ENCODE measurements around the gene TARBP1. TPM values are rescaled to one million over a fixed set of nuclear protein-coding genes. Genes with fewer than 3 reads are reported as not detected.

TARBP1 gene
- total and polyA plus RNA-seq, 2 of the 4 experiments (the other 2 are of a cell fraction), result 10.6 to 17.7 TPM

GRCh38 chr1:234437423-234438171 lies 41.4 kb downstream of the TARBP1 start:
- H3K9ac ChIP-seq (ENCODE audit: low read depth, low read length), result no peak overlapping the region
- no peaks in the 10 kb centered on the region; a peak in 1 of 4 replicates for H3K79me1 ChIP-seq (ENCODE audit: low read depth in 1 of 2, low read length in 2 of 2)
- no peak overlapping the region for H3K27ac ChIP-seq (ENCODE audit: insufficient read depth, low read length)
- no peaks in the 10 kb centered on the region for H3K27me3 ChIP-seq (ENCODE audit: control insufficient read depth, insufficient read depth, low read length)
- H2BK15ac ChIP-seq (ENCODE audit: low read depth, low read length), result no peak overlapping the region
- DNase-seq, result no peak
- H3K18ac ChIP-seq (ENCODE audit: low read depth, low read length), result no peak overlapping the region
- no peak for ATAC-seq (ENCODE audit: low read depth)
- H4K91ac ChIP-seq (ENCODE audit: insufficient read depth, low read depth, low read length), result no peak overlapping the region
- H4K20me1 ChIP-seq (ENCODE audit: insufficient read depth, low read length), result no peaks in the 10 kb centered on the region
- peaks cover 4% of the 10 kb centered on the region; the same call in 1 of the 2 replicates for H3K9me1 ChIP-seq (ENCODE audit: insufficient read depth, low read length)
- no peak overlapping the region for H3K56ac ChIP-seq (ENCODE audit: extremely low read depth, insufficient read depth, low read length)
- H2BK120ac ChIP-seq (ENCODE audit: low read depth, low read length), result no peak overlapping the region; the same call in 1 of the 2 replicates
- H3K9me3 ChIP-seq (ENCODE audit: control insufficient read depth, insufficient read depth, low read length), result no peaks in the 10 kb centered on the region; the same call in 1 of the 2 replicates
- no peak overlapping the region for H4K8ac ChIP-seq (ENCODE audit: low read depth in 2 of 2, low read length in 2 of 2)
- no peak overlapping the region for H3K4me2 ChIP-seq (ENCODE audit: low read depth, low read length)
- TF ChIP-seq CTCF (conservative IDR thresholded peaks at IDR 0.05; ENCODE audit: low read depth, low read length), result no peak
- TF ChIP-seq MAZ (IDR thresholded peaks at IDR 0.05; ENCODE audit: borderline replicate concordance, low read depth, low read length), result no peak
- H3K14ac ChIP-seq (replicated peaks; ENCODE audit: low read depth, low read length), result no peak overlapping the region
- H2AFZ ChIP-seq (replicated peaks; ENCODE audit: low read length, poor library complexity), result no peak overlapping the region
- H2AK9ac ChIP-seq (replicated peaks; ENCODE audit: low read depth, low read length, poor library complexity), result no peak overlapping the region
- BruUV-seq (replicated peaks), result no TSS peak
- no peak overlapping the region for H3K4me3 ChIP-seq (ENCODE audit: insufficient read depth, low read depth, low read length)
- POLR2A ChIA-PET (ENCODE audit: unreplicated experiment), result no interaction called here
- H2AK5ac ChIP-seq (ENCODE audit: low read depth, low read length), result no peak overlapping the region
- H2BK20ac ChIP-seq (ENCODE audit: low read depth, low read length), result no peak overlapping the region
- 90% methylated on average over 3 of the region's 6 CpGs; no CpG with 5 or more reads in 1 of the 2 experiments for WGBS, 2 experiments (ENCODE audit: extremely low coverage in 2 of 2, insufficient read length in 1 of 2)
- H3K23ac ChIP-seq (ENCODE audit: low read depth, low read length), result no peak overlapping the region
- no peak overlapping the region for H3K4ac ChIP-seq (ENCODE audit: low read depth, low read length)
- peaks cover under 1% of the 10 kb centered on the region for H3K36me3 ChIP-seq (ENCODE audit: control insufficient read depth, insufficient read depth, low read length)
- intact Hi-C loops (cut with micrococcal nuclease), result no loop called here
- dilution Hi-C loops (cut with HindIII; ENCODE audit: low sequenced_read_pairs, unreplicated experiment), result no loop called here
- CTCF ChIA-PET, result no interaction called here
- in situ Hi-C loops (cut with MboI; ENCODE audit: low sequenced_read_pairs), result no loop called here
- H2BK5ac ChIP-seq (ENCODE audit: low read depth, low read length, poor library complexity, severe bottlenecking), result no peak overlapping the region
- no peak overlapping the region for H4K5ac ChIP-seq (ENCODE audit: low read depth, low read length)
- no peaks in the 10 kb centered on the region for H3K4me1 ChIP-seq (ENCODE audit: control insufficient read depth, insufficient read depth, low read length)

Measured in IMR-90 (cell line).